NCI-H2029 (cell line): ENCODE results near the gene THSD4.
"Not testable (repeated sequence)": the region's sequence is repeated elsewhere in the genome, so short reads cannot be mapped to it uniquely, and the experiment has no call there.

ENCODE experiments used
- DNase-seq: peaks from one replicate; lab custom pipeline; 2025; lab: John Stamatoyannopoulos, UW

The THSD4 gene

GRCh38 chr15:71294251-71294910 is 179.1 kb downstream of the THSD4 start:
- DNase-seq, result no peak

- DNase-seq, result no peak
Observed at GRCh38 chr15:71294911-71295602, 179.8 kb downstream of the THSD4 start.

- no peak for DNase-seq
Observed at GRCh38 chr15:71295603-71296314, 180.5 kb downstream of the THSD4 start.

GRCh38 chr15:71296315-71296679 is 181.0 kb downstream of the THSD4 start:
- no peak for DNase-seq

- DNase-seq, result no peak
Observed at GRCh38 chr15:71301958-71302621, 186.8 kb downstream of the THSD4 start.

GRCh38 chr15:71302861-71303410 is 187.7 kb downstream of the THSD4 start:
- no peak for DNase-seq

- no peak for DNase-seq
Observed at GRCh38 chr15:71303977-71304376, 188.7 kb downstream of the THSD4 start.

GRCh38 chr15:71304681-71305080 is 189.4 kb downstream of the THSD4 start:
- DNase-seq, result no peak

- no peak for DNase-seq
Observed at GRCh38 chr15:71306538-71306937, 191.3 kb downstream of the THSD4 start.

- no peak for DNase-seq
Observed at GRCh38 chr15:71312194-71312708, 197.0 kb downstream of the THSD4 start.

GRCh38 chr15:71312731-71313460 is 197.6 kb downstream of the THSD4 start:
- no peak for DNase-seq

- no peak for DNase-seq
Observed at GRCh38 chr15:71313806-71314205, 198.5 kb downstream of the THSD4 start.

- DNase-seq, result no peak
Observed at GRCh38 chr15:71314956-71315537, 199.8 kb downstream of the THSD4 start.

GRCh38 chr15:71316911-71317310 is 201.6 kb downstream of the THSD4 start:
- no peak for DNase-seq

GRCh38 chr15:71319424-71319823 is 204.2 kb downstream of the THSD4 start:
- not testable (repeated sequence) for DNase-seq

GRCh38 chr15:71319935-71320334 is 204.7 kb downstream of the THSD4 start:
- DNase-seq, result no peak

- DNase-seq, result no peak
Observed at GRCh38 chr15:71323082-71323481, 207.8 kb downstream of the THSD4 start.

GRCh38 chr15:71323584-71323983 is 208.3 kb downstream of the THSD4 start:
- no peak for DNase-seq

- DNase-seq, result no peak
Observed at GRCh38 chr15:71325481-71325880, 210.2 kb downstream of the THSD4 start.

- DNase-seq, result no peak
Observed at GRCh38 chr15:71328453-71328852, 213.2 kb downstream of the THSD4 start.

- DNase-seq, result no peak
Observed at GRCh38 chr15:71329041-71329440, 213.8 kb downstream of the THSD4 start.
